H1 (cell line): ENCODE data around the gene GRK5. TPM values are rescaled to one million over a fixed set of nuclear protein-coding genes. Genes with fewer than 3 reads are reported as not detected.

Experiments
- CTCF ChIA-PET: fragments of 300-600 bp; sonication (Branson Sonifier 250); formaldehyde crosslinking; loops from one replicate; lab custom pipeline; 2021; ENCODE audit not compliant: partially characterized antibody; lab: Charles Lee
- POLR2A ChIA-PET: fragments of 300-600 bp; sonication (Branson Sonifier 250); formaldehyde crosslinking; loops from one replicate; lab custom pipeline; 2021; ENCODE audit warnings: inconsistent platforms; ENCODE audit not compliant: partially characterized antibody; lab: Charles Lee
- DNase-seq, 2 experiments: peaks; one replicate each; pipeline versions ENCODE4 v3.0.0 to v3.0.0-alpha.2; 2010 to 2022; ENCODE audit warnings: low spot score in 2 of 2, low read depth in 1 of 2, mixed read lengths in 1 of 2
- FAIRE-seq: peaks from 2 replicates; lab custom pipeline; 2011; peaks lifted over from hg19 to GRCh38; lab: Jason Lieb, UNC
- H2AFZ ChIP-seq: 2 replicates; pipeline ENCODE4 v1.8.1; 2012; ENCODE audit warnings: low read length, inconsistent platforms
- H2AK5ac ChIP-seq: 2 replicates; pipeline ENCODE4 v1.6.1; 2013; ENCODE audit warnings: low read depth, low read length
- H2BK120ac ChIP-seq: replicated peaks from 2 replicates; pipeline ENCODE3; 2013; ENCODE audit warnings: low read depth, low read length, inconsistent platforms
- H2BK12ac ChIP-seq: 2 replicates; pipeline ENCODE4 v1.6.1; 2013; ENCODE audit warnings: low read depth, low read length
- H2BK15ac ChIP-seq: 2 replicates; pipeline ENCODE4 v1.6.1; 2013; ENCODE audit warnings: low read length
- H2BK20ac ChIP-seq: 2 replicates; pipeline ENCODE4 v1.6.1; 2013; ENCODE audit warnings: low read length
- H2BK5ac ChIP-seq: 2 replicates; pipeline ENCODE4 v1.6.1; 2013; ENCODE audit warnings: low read depth, low read length
- H3K14ac ChIP-seq: 2 replicates; pipeline ENCODE4 v1.6.1; 2013; ENCODE audit warnings: inconsistent platforms; ENCODE audit not compliant: insufficient read length
- H3K18ac ChIP-seq: 2 replicates; pipeline ENCODE4 v1.6.1; 2013; ENCODE audit warnings: low read length; ENCODE audit errors: extremely low read depth
- H3K23ac ChIP-seq: 2 replicates; pipeline ENCODE4 v1.6.1; 2013; ENCODE audit warnings: inconsistent platforms; ENCODE audit not compliant: insufficient read length
- H3K23me2 ChIP-seq: 2 replicates; pipeline ENCODE4 v1.6.1; 2013; ENCODE audit warnings: low read depth, low read length
- H3K27ac ChIP-seq: 2 replicates; pipeline ENCODE4 v1.6.1; 2011; ENCODE audit warnings: low read depth, low read length, inconsistent platforms
- H3K27me3 ChIP-seq, 4 experiments: replicated peaks in 1 of 4; 1 replicate in 1 of 4; 2 replicates in 3 of 4; pipeline versions ENCODE4 v1.6.1 to v1.8.1; 2011 to 2013; ENCODE audit warnings: low read length in 3 of 4, mild to moderate bottlenecking in 3 of 4, inconsistent platforms in 2 of 4, mixed read lengths in 2 of 4, moderate library complexity in 1 of 4; ENCODE audit not compliant: control insufficient read depth in 3 of 4, insufficient read depth in 3 of 4; ENCODE audit errors: extremely low read depth in 1 of 4
- H3K36me3 ChIP-seq, 4 experiments: 2 replicates each; pipeline versions ENCODE4 v1.6.1 to v1.8.1; 2011 to 2013; ENCODE audit warnings: mild to moderate bottlenecking in 4 of 4, low read length in 3 of 4, moderate library complexity in 2 of 4, control low read depth in 1 of 4, inconsistent platforms in 1 of 4; ENCODE audit not compliant: insufficient read depth in 4 of 4, control insufficient read depth in 2 of 4
- H3K4ac ChIP-seq: replicated peaks from 2 replicates; pipeline ENCODE3; 2013; ENCODE audit warnings: low read length, low read depth, mixed read lengths, inconsistent platforms; ENCODE audit not compliant: insufficient read length
- H3K4me1 ChIP-seq, 4 experiments: replicated peaks in 1 of 4; 1 replicate in 1 of 4; 2 replicates in 3 of 4; pipeline versions ENCODE4 v1.6.1 to v1.8.1; 2011 to 2013; ENCODE audit warnings: low read length in 3 of 4, inconsistent platforms in 2 of 4, mixed read lengths in 1 of 4; ENCODE audit not compliant: insufficient read depth in 4 of 4, control insufficient read depth in 3 of 4
- H3K4me2 ChIP-seq, 2 experiments: 2 replicates each; pipeline versions ENCODE4 v1.6.1 to v1.8.1; 2011 to 2013; ENCODE audit warnings: low read depth in 2 of 2, low read length in 2 of 2, control low read depth in 1 of 2, inconsistent platforms in 1 of 2, mild to moderate bottlenecking in 1 of 2; ENCODE audit not compliant: insufficient read depth in 1 of 2
- H3K4me3 ChIP-seq, 4 experiments: fragments of 200-600, 300-600 bp in 1 of 4; sonication (generic), shearing (Covaris generic), sonication (Bioruptor Twin) in 1 of 4; 2 replicates each; pipeline versions ENCODE4 v1.5.1 to v1.8.1; 2011 to 2016; ENCODE audit warnings: low read length in 4 of 4, low read depth in 3 of 4, control low read depth in 2 of 4, inconsistent platforms in 2 of 4, mild to moderate bottlenecking in 2 of 4, mixed read lengths in 1 of 4, moderate library complexity in 1 of 4; ENCODE audit not compliant: insufficient read depth in 2 of 4; ENCODE audit errors: extremely low read depth in 1 of 4
- H3K56ac ChIP-seq: replicated peaks from 2 replicates; pipeline ENCODE3; 2013; ENCODE audit warnings: low read depth, mild to moderate bottlenecking, mixed read lengths, low read length, inconsistent platforms; ENCODE audit not compliant: insufficient read length
- H3K79me1 ChIP-seq: 2 replicates; pipeline ENCODE4 v1.6.1; 2013; ENCODE audit warnings: low read depth, low read length, control low read depth
- H3K79me2 ChIP-seq, 2 experiments: 2 replicates each; pipeline versions ENCODE4 v1.6.1 to v1.8.1; 2012 to 2013; ENCODE audit warnings: low read length in 2 of 2, mild to moderate bottlenecking in 2 of 2, inconsistent platforms in 1 of 2; ENCODE audit not compliant: insufficient read depth in 2 of 2, control insufficient read depth in 1 of 2
- H3K9ac ChIP-seq, 4 experiments: replicated peaks in 1 of 4; 1 replicate in 1 of 4; 2 replicates in 3 of 4; pipeline versions ENCODE4 v1.6.1 to v1.8.1; 2011 to 2013; ENCODE audit warnings: low read depth in 3 of 4, low read length in 3 of 4, control low read depth in 2 of 4, mild to moderate bottlenecking in 2 of 4, moderate library complexity in 2 of 4, inconsistent platforms in 1 of 4; ENCODE audit errors: extremely low read depth in 1 of 4
- H3K9me3 ChIP-seq, 2 experiments: 2 replicates each; pipeline versions ENCODE4 v1.6.1 to v1.8.1; 2012 to 2013; ENCODE audit warnings: mild to moderate bottlenecking in 2 of 2, moderate library complexity in 2 of 2, control low read depth in 1 of 2, inconsistent platforms in 1 of 2, low read depth in 1 of 2, low read length in 1 of 2, mixed read lengths in 1 of 2; ENCODE audit not compliant: insufficient read depth in 2 of 2
- H4K20me1 ChIP-seq, 2 experiments: replicated peaks in 1 of 2; 2 replicates each; pipeline versions ENCODE3 to v1.8.1; 2011 to 2013; ENCODE audit warnings: inconsistent platforms in 2 of 2, low read length in 2 of 2, mild to moderate bottlenecking in 1 of 2; ENCODE audit not compliant: insufficient read depth in 2 of 2, control insufficient read depth in 1 of 2
- H4K5ac ChIP-seq: 2 replicates; pipeline ENCODE4 v1.6.1; 2013; ENCODE audit warnings: low read length, low read depth, mixed read lengths, inconsistent platforms; ENCODE audit not compliant: insufficient read length
- H4K8ac ChIP-seq: 2 replicates; pipeline ENCODE4 v1.8.0; 2013; ENCODE audit warnings: mild to moderate bottlenecking, moderate library complexity, low read length, inconsistent platforms; ENCODE audit not compliant: insufficient read depth; ENCODE audit errors: extremely low read depth
- H4K91ac ChIP-seq: replicated peaks from 2 replicates; pipeline ENCODE3; 2013; ENCODE audit warnings: low read length, mixed read lengths, inconsistent platforms; ENCODE audit not compliant: insufficient read length
- CEBPB ChIP-seq: IDR thresholded peaks from 2 replicates; pipeline ENCODE4 v1.6.1; 2012; ENCODE audit warnings: low read depth, low read length
- SP1 ChIP-seq: IDR thresholded peaks from 2 replicates; pipeline ENCODE4 v1.6.1; 2011; ENCODE audit warnings: low read depth, low read length
- WGBS, 2 experiments: shearing (Covaris generic) in 1 of 2; methylation state at CpG; one replicate each; pipeline versions ENCODE4 v1.1.6 to v1.1.7; 2013 to 2015; ENCODE audit warnings: low lambda C conversion rate in 2 of 2, mixed read lengths in 2 of 2, inconsistent platforms in 1 of 2, low coverage in 1 of 2, missing lambda C conversion rate in 1 of 2; ENCODE audit not compliant: insufficient replicate concordance in 2 of 2, insufficient coverage in 1 of 2, insufficient read length in 1 of 2; ENCODE audit errors: extremely low coverage in 1 of 2, missing lambda C conversion rate in 1 of 2; 5-methylcytosine and 5-hydroxymethylcytosine counted together
- polyA plus RNA-seq, 7 experiments: library from polyadenylated mRNA; depleted of rRNA in 3 of 7; stranded (reverse) in 5 of 7; unstranded in 2 of 7; fragments of >200 nt in 5 of 7; fragments of 200-250 nt in 2 of 7; gene quantifications; 1 replicate in 5 of 7; 2 replicates in 1 of 7; 4 replicates in 1 of 7; pipeline versions ENCODE4 v1.2.1 to v1.2.3, GENCODE V29; 2011 to 2013; ENCODE audit warnings: missing spikeins in 2 of 7, mixed read lengths in 2 of 7
- total RNA-seq: library from RNA; stranded (reverse); fragmentation: NEBNext Ultra II Directional; extraction: Animal tissue kit (Norgen Biotek cat#: 25700); gene quantifications from 2 replicates; pipeline ENCODE4 v1.2.1, GENCODE V29; 2021

GRK5 gene
- total and polyA plus RNA-seq, 2 of the 8 experiments (the other 6 are each of a cell fraction or from before 2014, with no cell fraction given) = 0.54 to 2.5 TPM

DNA sequence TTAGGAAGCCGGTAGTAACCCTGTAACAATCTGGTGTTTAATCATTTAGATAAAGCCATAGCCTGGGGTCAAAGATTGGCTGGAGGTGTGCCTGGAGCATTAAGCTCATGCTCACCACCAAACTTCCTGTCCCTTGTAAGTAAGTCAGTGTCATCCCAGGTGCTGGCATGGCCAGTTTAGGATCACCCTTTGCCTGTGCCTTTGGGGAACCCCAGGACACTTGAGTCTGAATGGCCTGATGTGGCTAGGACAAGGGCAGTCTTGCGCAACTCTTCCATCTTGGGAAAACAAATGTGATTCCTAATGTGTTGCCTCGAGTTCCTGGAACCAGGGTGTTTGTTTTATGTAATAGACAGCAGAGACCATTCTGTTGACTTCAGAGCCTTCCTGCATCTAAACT lies 154.8 kb downstream of the GRK5 start:
- Histone ChIP-seq H3K4me1 (no peaks in the 10 kb centered on the region), H2BK120ac (no peak overlapping the region), H3K23ac (no peak overlapping the region), H3K4ac (no peak overlapping the region), H3K36me3 (no peaks in the 10 kb centered on the region), H3K56ac (no peak overlapping the region), H3K18ac (no peak overlapping the region), H3K79me1 (no peaks in the 10 kb centered on the region), H3K27me3 (no peaks in the 10 kb centered on the region), H2AK5ac (no peak overlapping the region), H2BK20ac (no peak overlapping the region), H3K4me2 (no peak overlapping the region), H2BK15ac (no peak overlapping the region), H3K14ac (no peak overlapping the region), H2BK12ac (no peak overlapping the region), H3K4me3 (no peak overlapping the region), H4K8ac (no peak overlapping the region), H2BK5ac (no peak overlapping the region), H3K23me2 (no peaks in the 10 kb centered on the region), H3K27ac (no peak overlapping the region), H3K9me3 (peaks cover 6 to 9% of the 10 kb centered on the region in 2 experiments), H3K79me2 (no peaks in the 10 kb centered on the region), H3K9ac (no peak overlapping the region), H2AFZ (no peak overlapping the region), H4K20me1 (no peaks in the 10 kb centered on the region), H4K91ac (no peak overlapping the region), H4K5ac (no peak overlapping the region)
- no peak for DNase-seq
- no peak for TF ChIP-seq SP1
- TF ChIP-seq CEBPB = peak; percentile 88
- 87% methylated on average over 3 of the region's 3 CpGs; no CpG with 5 or more reads in 1 of the 2 experiments for WGBS, 2 experiments
- POLR2A ChIA-PET = no interaction called here
- CTCF ChIA-PET = interaction anchor here (1.0 to 1.2 kb wide), 2 partner anchors 10 to 39 kb away, joined by 3 to 5 read pairs; no protein-coding TSS in a partner anchor
- no peak for FAIRE-seq
